NOMO-1 (cell line): ENCODE measurements around the gene NKAIN2.
"Not testable (repeated sequence)": the region's sequence is repeated elsewhere in the genome, so short reads cannot be mapped to it uniquely, and the experiment has no call there.

Source experiments
- DNase-seq, 2 experiments: peaks; one replicate each; lab custom pipeline; 2025; ENCODE audit not compliant: unreplicated experiment in 2 of 2; lab: John Stamatoyannopoulos, UW

The NKAIN2 gene

GRCh38 chr6:124190256-124190655 is 386.6 kb downstream of the NKAIN2 start:
- no peak for DNase-seq

DNA sequence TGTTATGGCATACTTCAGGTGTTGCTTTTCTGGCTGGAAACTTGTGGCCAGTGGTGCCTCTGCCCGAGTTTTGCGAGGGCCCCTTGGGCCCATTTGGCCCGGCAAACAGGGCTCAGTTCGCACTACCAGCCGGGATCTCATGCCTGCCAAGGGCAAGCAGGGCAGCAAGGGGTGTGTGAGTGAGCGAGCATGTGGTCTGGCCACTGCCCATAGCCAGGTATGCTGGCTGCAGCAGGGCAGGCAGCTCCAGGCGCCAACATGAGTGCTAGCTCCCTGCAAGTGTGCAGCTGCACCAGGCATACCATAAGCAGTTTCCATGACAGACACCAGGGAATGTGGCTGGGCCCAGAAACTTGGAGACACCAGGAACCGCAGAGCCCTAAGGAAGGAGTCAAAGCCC is 389.5 kb downstream of the NKAIN2 start:
- DNase-seq = no peak

- DNase-seq = no peak
These were observed 393.5 kb downstream of the NKAIN2 start for GRCh38 chr6:124197148-124197547.

- no peak for DNase-seq
These were observed 395.6 kb downstream of the NKAIN2 start for GRCh38 chr6:124199286-124199685.

GRCh38 chr6:124200661-124201060 is 397.0 kb downstream of the NKAIN2 start:
- DNase-seq = no peak

DNA sequence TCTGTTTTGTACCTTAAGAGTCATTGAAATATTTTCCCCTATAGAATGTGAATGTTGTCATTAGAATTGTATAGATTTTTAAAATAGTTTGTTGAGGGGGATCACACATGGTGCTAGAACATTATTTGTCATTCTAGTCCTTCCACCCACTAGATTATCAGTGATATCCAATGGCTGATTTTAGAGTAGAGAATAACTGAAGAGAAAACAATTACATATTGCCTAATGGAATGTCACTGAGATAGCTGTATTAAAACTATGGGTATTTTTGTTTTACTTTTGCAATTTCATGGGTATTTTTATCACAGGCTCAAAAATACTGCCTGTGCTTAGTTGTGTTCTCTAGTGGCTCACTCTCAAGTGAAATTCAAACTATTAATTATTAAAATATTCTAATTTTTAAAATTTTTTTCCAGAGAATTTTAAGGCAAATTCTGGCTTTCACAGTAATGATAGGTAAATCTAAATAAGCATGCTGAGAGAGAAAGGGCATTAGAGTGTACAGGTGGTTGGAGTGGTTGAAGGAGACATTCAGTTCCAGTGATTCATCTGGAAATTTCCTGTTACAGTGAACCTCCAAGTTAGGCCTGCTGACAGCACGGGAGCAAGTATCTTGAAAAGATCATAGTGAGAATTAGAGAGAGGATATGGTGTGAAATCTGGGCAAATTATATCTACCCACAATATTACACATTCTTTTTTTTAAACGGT is 399.6 kb downstream of the NKAIN2 start:
- DNase-seq = no peak

GRCh38 chr6:124203812-124204167 is 400.1 kb downstream of the NKAIN2 start:
- DNase-seq = no peak

DNA sequence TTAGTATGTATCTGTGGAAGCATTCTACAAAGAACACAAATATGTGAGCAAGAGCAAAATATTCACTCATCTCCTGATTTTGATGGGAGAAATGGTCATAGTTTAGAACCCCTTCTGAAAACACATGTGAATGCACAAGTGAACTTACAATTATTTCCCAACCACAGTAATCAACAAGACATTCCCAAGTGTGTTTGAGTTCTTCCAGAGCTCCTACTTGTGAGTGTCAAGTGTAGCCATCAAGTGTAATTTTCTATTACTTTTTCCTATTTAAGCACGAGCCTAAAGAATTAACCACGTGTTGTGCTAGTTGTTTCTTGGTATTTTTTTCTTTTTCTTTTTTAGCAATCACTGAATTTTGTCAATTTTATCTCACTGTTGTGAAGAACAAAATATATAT is 402.3 kb downstream of the NKAIN2 start:
- no peak for DNase-seq

GRCh38 chr6:124223611-124224345 is 420.1 kb downstream of the NKAIN2 start:
- no peak for DNase-seq

GRCh38 chr6:124226396-124226795 is 422.7 kb downstream of the NKAIN2 start:
- no peak for DNase-seq

DNA sequence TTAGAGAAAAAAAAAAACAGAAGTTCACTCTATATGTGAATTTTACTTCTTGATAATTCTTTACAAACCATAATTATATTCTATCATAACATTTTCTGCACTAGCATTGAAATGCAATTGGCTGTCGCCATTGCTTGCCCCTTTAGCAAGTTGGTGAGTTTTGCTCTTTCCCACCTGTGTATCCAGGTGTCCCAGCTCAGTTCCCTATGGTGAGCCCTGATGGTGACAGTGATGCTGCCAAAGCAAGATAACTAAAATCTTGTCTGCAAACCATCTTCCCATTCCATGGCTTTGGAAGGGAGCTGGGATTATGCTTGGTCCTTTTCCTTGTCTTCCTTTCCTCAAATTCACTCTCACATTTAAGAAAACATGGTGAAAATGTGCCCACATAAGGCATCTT is 429.6 kb downstream of the NKAIN2 start:
- no peak for DNase-seq

GRCh38 chr6:124234801-124235200 is 431.1 kb downstream of the NKAIN2 start:
- DNase-seq = no peak

GRCh38 chr6:124237911-124238310 is 434.2 kb downstream of the NKAIN2 start:
- no peak for DNase-seq

- DNase-seq = not testable (repeated sequence)
These were observed 434.7 kb downstream of the NKAIN2 start for GRCh38 chr6:124238408-124238807.

GRCh38 chr6:124254941-124255685 is 451.4 kb downstream of the NKAIN2 start:
- no peak for DNase-seq

DNA sequence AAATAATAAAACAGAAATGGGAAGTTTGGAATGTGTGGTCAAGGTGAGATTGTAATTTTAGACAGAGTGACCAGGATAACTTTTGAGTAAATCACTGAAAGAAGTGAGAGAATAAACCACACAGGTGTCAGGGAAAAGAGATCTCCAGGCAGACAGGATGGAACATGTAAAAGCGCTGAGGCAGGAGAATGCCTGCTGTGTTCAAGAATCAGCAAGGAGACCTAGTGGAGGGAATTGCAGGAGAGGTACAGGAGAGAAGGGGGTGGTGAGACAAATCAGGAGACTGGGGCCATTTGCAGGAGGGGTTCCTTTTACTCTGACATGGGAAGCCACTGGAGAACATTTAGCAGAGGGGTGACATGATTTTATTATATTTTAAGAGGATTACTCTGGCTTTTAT is 456.7 kb downstream of the NKAIN2 start:
- no peak for DNase-seq

GRCh38 chr6:124269733-124270132 is 466.1 kb downstream of the NKAIN2 start:
- DNase-seq = no peak

GRCh38 chr6:124273701-124274100 is 470.0 kb downstream of the NKAIN2 start:
- no peak for DNase-seq

DNA sequence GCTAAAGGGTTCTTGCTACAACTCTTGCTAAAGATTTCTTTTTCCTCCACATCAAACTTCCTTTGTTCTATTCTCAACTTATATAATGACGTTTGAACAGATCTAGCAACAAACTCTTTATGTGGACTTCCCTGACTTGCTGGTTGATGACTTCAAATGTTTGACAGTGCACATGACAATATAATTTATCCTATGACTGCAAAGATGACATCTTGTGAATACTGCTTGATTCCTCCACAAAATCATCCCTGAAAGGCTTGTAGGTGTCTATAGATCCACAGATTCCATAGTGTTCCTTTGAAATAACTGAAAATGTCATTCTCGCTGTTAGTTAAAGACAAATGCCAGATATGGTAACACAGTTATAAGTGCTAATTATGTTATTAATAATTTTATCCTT is 478.9 kb downstream of the NKAIN2 start:
- DNase-seq = no peak

GRCh38 chr6:124283486-124283885 is 479.8 kb downstream of the NKAIN2 start:
- no peak for DNase-seq

- DNase-seq = no peak
These were observed 481.5 kb downstream of the NKAIN2 start for GRCh38 chr6:124285146-124285545.
